SK-N-SH treated with all-trans-retinoic acid at 6 μM for 48 hours (cell line): Measurements from ENCODE around the gene CRADD.

Source experiments
- ARNTL ChIP-seq: fragments of 450-650 bp; formaldehyde crosslinking; IDR thresholded peaks from 2 replicates; pipeline ENCODE4 v1.5.0; 2020; ENCODE audit warnings: low read depth, mild to moderate bottlenecking, moderate library complexity, borderline replicate concordance
- BACH2 ChIP-seq: fragments of 250-450 bp; sonication (Bioruptor Pico); IDR thresholded peaks from 2 replicates; pipeline ENCODE4 v1.9.0; 2021; ENCODE audit warnings: mild to moderate bottlenecking, borderline replicate concordance
- ESRRG ChIP-seq: fragments of 250-450 bp; sonication (Bioruptor Pico); IDR thresholded peaks from 2 replicates; pipeline ENCODE4 v1.6.1; 2021; ENCODE audit warnings: mild to moderate bottlenecking
- ISL1 ChIP-seq: fragments of 250-450 bp; sonication (Bioruptor Pico); IDR thresholded peaks from 2 replicates; pipeline ENCODE4 v2.1.2; 2022; ENCODE audit warnings: mild to moderate bottlenecking, moderate library complexity
- OSR1 ChIP-seq: fragments of 250-450 bp; sonication (Bioruptor Pico); IDR thresholded peaks from 2 replicates; pipeline ENCODE4 v1.8.0; 2022; ENCODE audit warnings: moderate library complexity, mild to moderate bottlenecking, inconsistent platforms
- PPARA ChIP-seq: fragments of 250-450 bp; sonication (Bioruptor Pico); IDR thresholded peaks from 2 replicates; pipeline ENCODE4 v1.5.0; 2020; ENCODE audit warnings: mild to moderate bottlenecking, borderline replicate concordance
- RARB ChIP-seq: fragments of 250-450 bp; sonication (Bioruptor Pico); IDR thresholded peaks from 2 replicates; pipeline ENCODE4 v1.8.0; 2021; ENCODE audit warnings: mild to moderate bottlenecking, moderate library complexity
- TOX ChIP-seq: fragments of 250-450 bp; sonication (Bioruptor Pico); IDR thresholded peaks from 2 replicates; pipeline ENCODE4 v1.8.0; 2021; ENCODE audit warnings: mild to moderate bottlenecking, moderate library complexity, borderline replicate concordance
- ZFP3 ChIP-seq: fragments of 250-450 bp; sonication (Bioruptor Pico); IDR thresholded peaks from 2 replicates; pipeline ENCODE4 v1.5.0; 2020; ENCODE audit warnings: mild to moderate bottlenecking, moderate library complexity
- ZFP30 ChIP-seq: fragments of 450-650 bp; formaldehyde crosslinking; IDR thresholded peaks from 2 replicates; pipeline ENCODE4 v1.5.0; 2022; ENCODE audit warnings: mild to moderate bottlenecking, moderate library complexity
- TF ChIP-seq, protein P1 (sequence below): fragments of 250-450 bp; sonication (Bioruptor Pico); IDR thresholded peaks from 2 replicates; pipeline ENCODE4 v1.8.0; 2020; ENCODE audit warnings: mild to moderate bottlenecking, moderate library complexity, borderline replicate concordance
- TF ChIP-seq, protein P2 (sequence below): fragments of 250-450 bp; sonication (Bioruptor Pico); IDR thresholded peaks from 2 replicates; pipeline ENCODE4 v1.5.1; 2020; ENCODE audit warnings: low read depth, mild to moderate bottlenecking, moderate library complexity
- TF ChIP-seq, protein P3 (sequence below): fragments of 250-450 bp; sonication (Bioruptor Pico); IDR thresholded peaks from 2 replicates; pipeline ENCODE4 v1.5.0; 2020; ENCODE audit warnings: mild to moderate bottlenecking, moderate library complexity

DNA sequence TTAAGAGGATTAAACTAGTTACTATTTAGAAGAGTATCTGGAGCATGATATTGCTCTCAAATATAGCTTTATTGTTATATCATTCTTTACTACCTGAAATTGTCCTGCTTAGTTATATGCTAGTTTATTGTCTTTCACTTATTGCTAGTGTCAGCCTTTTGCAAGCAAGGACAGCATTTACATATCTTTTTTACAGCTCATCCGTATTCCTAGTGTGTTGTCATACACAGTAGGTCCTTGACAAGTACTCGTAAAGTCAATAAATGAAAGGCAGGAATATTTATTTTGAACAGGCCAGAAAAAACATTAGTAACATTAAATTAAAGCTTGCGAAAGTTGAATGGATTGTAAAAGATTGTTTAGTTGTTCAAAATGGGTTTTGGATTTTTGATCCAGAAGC is 35.0 kb downstream of the CRADD start:
- TF ChIP-seq, protein P1, sequence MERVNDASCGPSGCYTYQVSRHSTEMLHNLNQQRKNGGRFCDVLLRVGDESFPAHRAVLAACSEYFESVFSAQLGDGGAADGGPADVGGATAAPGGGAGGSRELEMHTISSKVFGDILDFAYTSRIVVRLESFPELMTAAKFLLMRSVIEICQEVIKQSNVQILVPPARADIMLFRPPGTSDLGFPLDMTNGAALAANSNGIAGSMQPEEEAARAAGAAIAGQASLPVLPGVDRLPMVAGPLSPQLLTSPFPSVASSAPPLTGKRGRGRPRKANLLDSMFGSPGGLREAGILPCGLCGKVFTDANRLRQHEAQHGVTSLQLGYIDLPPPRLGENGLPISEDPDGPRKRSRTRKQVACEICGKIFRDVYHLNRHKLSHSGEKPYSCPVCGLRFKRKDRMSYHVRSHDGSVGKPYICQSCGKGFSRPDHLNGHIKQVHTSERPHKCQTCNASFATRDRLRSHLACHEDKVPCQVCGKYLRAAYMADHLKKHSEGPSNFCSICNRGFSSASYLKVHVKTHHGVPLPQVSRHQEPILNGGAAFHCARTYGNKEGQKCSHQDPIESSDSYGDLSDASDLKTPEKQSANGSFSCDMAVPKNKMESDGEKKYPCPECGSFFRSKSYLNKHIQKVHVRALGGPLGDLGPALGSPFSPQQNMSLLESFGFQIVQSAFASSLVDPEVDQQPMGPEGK (CRISPR knock-in tag): no peak
- TF ChIP-seq PPARA (CRISPR knock-in tag): no peak
- TF ChIP-seq, protein P2, sequence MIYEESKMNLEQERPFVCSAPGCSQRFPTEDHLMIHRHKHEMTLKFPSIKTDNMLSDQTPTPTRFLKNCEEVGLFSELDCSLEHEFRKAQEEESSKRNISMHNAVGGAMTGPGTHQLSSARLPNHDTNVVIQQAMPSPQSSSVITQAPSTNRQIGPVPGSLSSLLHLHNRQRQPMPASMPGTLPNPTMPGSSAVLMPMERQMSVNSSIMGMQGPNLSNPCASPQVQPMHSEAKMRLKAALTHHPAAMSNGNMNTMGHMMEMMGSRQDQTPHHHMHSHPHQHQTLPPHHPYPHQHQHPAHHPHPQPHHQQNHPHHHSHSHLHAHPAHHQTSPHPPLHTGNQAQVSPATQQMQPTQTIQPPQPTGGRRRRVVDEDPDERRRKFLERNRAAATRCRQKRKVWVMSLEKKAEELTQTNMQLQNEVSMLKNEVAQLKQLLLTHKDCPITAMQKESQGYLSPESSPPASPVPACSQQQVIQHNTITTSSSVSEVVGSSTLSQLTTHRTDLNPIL (CRISPR knock-in tag): no peak
- TF ChIP-seq RARB (CRISPR knock-in tag): no peak
- TF ChIP-seq OSR1 (CRISPR knock-in tag): no peak
- TF ChIP-seq BACH2: no peak
- TF ChIP-seq ISL1 (CRISPR knock-in tag): no peak
- TF ChIP-seq ZFP30: no peak
- TF ChIP-seq, protein P3, sequence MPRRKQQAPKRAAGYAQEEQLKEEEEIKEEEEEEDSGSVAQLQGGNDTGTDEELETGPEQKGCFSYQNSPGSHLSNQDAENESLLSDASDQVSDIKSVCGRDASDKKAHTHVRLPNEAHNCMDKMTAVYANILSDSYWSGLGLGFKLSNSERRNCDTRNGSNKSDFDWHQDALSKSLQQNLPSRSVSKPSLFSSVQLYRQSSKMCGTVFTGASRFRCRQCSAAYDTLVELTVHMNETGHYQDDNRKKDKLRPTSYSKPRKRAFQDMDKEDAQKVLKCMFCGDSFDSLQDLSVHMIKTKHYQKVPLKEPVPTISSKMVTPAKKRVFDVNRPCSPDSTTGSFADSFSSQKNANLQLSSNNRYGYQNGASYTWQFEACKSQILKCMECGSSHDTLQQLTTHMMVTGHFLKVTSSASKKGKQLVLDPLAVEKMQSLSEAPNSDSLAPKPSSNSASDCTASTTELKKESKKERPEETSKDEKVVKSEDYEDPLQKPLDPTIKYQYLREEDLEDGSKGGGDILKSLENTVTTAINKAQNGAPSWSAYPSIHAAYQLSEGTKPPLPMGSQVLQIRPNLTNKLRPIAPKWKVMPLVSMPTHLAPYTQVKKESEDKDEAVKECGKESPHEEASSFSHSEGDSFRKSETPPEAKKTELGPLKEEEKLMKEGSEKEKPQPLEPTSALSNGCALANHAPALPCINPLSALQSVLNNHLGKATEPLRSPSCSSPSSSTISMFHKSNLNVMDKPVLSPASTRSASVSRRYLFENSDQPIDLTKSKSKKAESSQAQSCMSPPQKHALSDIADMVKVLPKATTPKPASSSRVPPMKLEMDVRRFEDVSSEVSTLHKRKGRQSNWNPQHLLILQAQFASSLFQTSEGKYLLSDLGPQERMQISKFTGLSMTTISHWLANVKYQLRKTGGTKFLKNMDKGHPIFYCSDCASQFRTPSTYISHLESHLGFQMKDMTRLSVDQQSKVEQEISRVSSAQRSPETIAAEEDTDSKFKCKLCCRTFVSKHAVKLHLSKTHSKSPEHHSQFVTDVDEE (CRISPR knock-in tag): no peak
- TF ChIP-seq TOX: no peak
- TF ChIP-seq ZFP3: no peak
- TF ChIP-seq ESRRG: no peak
- TF ChIP-seq ARNTL (CRISPR knock-in tag): no peak
